A204.1 (cell line): ENCODE measurements around the gene ZXDC.

Source experiments
- FAIRE-seq: peaks from 2 replicates; lab custom pipeline; 2012; peaks lifted over from hg19 to GRCh38; lab: Jason Lieb, UNC

ZXDC gene

DNA sequence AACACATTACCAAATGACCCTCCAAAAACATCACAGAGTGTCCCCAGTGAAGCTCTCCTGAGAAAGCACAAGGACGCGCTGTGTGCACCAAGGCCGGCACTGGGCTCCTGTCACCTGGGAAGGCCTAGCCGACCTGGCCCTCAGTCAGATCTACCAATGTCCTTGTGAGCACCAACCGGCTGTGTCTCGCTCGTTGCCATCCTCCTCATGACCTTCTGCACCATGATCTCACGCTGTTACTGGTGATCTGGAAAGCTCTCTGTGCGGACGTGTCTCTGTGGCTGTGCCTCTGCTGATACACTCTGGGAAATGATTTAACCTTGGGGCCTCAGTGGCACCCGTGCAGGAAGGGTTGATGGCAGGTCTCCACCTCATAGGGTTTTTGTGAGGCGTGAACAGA lies 24.2 kb downstream of the ZXDC start:
- no peak for FAIRE-seq

DNA sequence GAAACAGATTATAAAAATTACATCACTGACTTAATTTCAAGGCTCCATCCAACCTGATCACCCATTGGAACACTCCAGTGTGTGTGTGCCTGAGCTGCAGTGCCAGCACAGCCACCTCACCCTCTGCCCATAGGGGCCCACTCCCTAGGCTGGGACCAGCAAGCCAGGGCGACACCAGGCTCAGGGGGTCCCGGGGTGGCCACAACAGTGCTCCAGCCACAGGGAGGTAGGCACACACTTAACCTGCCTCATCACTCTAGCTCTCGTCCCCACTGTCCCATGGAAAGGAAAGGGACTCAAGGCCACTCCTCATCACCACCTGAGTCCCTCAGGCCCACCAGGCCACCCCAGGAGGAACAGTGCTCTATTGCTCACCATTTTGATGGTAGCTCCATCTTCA lies 24.9 kb downstream of the ZXDC start:
- no peak for FAIRE-seq

GRCh38 chr3:126450219-126450618 lies 25.5 kb downstream of the ZXDC start:
- no peak for FAIRE-seq

GRCh38 chr3:126449621-126450051 lies 26.1 kb downstream of the ZXDC start:
- FAIRE-seq: no peak

GRCh38 chr3:126448893-126449180 lies 26.9 kb downstream of the ZXDC start:
- FAIRE-seq: no peak

DNA sequence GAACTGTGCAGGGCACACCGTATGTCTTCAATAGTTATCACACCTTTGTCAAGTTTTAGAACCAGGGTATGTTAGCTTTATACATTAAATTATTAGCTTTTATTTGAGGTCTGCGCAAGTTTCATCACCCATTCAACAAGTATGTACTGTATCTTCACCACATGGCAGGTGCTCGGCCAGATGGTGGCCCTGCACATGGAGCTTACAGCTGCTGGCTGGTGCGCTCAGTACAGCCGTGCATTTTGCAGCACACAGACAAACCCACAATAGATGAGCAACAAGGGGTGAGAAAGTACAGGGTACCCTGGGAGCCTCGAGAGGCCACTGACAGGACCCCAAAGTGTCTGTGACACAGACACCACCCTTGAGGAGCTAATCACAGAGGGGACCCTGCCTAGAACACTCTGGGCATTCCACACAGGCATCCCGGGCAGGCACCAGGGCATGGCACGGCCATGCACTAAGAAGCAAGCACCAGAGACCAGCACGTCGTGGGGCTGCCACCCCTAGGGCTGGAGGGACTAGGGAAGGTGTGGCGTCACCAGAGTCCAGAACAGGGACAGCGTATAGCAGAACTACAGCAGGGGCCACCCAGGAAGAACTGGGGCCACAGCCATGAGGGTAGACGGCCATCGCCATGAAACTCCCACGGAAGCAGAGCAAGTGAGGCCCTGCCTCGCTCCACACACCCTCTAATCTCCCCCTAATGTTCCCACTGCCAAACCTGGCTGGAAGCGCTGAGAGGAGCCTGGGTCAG lies 27.4 kb downstream of the ZXDC start:
- no peak for FAIRE-seq

DNA sequence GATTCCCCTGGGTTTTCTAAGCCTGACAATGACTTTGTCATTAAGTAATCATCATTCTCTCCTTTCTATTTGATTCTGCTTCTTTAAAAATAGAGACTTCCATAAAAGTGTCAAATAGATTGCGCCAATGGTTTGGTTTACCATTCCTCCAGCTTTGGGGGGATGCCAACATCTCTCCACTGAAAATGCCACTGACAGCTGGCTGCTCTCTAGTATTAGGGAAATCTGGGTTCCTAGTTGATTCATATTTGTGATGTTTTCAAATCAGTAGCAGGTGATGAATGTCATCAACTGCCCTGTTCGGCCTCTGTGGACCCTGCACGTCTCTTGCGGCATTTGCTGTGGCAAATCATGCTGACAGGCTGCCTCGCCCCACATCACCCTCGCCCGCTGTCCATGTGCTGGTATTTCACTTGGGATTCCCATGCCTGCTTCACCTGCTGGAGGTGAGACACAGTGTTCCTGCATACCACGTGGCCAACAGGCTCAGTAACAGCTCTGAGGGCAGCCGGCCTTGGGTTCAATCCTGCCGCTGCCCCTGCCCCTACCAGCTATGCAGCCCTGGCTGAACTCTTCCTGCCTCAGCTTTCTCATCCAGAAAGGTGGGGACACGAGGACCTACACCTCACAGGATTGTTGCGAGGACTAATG lies 28.1 kb downstream of the ZXDC start:
- no peak for FAIRE-seq

- no peak for FAIRE-seq
Measured at GRCh38 chr3:126446791-126447190, 28.9 kb downstream of the ZXDC start.

DNA sequence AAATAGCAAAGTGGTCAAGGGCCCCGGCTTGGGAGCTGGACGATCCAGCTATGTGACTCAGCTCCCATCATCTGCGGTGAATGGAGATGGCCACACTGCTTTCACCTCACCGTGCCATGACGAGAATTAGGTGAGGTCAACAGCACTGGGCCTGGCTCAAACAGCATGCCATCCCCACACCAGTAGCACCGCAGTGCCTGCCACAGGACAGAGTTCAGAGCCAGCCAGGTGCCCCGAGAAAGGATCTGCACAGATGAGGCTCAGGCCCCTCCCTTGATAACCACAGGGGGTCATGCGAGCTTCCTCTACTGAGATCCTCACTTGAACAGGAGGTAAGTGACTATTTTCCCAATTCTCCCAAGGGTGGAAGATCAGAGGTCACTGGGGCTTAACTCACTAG lies 29.4 kb downstream of the ZXDC start:
- FAIRE-seq: no peak

DNA sequence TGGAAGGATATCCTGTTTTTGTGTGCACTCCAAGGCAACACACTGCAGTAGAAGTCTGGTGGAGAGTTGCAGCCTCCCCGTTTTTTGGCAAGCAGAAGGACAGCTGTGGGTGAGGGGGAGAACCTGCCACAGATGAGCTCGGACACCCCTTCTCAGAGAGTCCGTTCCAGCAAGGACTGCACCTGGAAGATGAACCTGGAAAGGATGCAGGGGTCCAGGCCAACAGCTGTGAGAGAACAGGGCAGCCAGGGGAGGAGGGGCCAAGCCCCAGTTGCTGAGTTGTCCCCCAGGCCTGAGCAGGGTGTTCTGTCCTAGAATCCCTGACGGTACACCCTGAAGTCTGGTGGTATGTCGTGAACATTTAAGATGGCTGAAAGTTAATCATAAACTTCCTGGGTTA lies 30.2 kb downstream of the ZXDC start:
- FAIRE-seq: no peak

- no peak for FAIRE-seq
Measured at GRCh38 chr3:126442856-126443242, 32.8 kb downstream of the ZXDC start.

DNA sequence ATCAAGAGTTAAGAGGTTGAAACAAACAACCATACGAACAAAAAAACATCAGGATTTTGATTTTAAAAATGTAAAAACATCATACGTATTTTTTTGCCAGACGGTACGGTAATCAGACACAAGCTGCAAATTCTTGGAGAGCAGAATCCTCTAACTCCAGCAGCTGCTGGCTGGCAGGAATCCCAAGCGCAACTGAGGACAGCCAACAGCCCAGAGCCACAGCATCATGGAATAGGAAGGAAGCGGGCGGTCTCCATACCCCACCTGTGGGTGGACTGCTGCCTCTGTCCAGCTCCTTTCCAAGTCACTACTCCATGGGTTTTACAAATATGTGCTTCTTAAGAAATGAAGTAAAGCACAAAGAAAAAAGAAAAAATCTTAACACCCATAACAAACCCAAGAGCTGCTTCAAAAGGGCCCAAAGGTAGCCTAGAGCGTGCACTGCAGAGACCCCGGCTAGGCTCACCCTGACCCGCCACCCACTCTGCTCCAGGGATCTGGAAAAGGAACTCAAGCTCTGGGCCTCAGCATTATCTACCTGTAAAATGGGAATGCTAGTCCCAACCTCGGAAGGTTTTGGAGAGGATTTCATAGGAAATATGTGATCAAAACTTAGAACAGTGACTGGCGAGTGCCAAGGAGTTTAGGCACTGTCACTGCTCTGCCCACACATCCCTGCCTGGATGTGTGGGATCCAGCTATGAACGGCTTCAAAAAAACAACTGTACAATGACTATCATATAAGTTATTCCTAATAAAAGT lies 33.4 kb downstream of the ZXDC start:
- FAIRE-seq: no peak

- FAIRE-seq: no peak
Measured at GRCh38 chr3:126441256-126441880, 34.3 kb downstream of the ZXDC start.

DNA sequence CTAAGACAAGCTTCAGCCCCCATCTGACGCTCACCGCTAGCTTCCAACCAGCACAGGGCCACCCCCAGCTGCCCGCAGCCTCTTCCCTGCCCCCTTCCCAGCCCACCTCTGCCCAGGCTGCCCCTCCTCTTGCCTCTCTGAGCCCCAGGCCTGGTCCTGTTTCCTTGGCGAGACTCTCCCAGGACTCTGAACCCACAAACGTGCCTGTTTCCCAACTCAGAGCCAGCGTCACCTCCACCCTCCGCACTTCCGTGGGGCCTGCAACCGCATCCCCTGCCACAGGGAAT lies 35.0 kb downstream of the ZXDC start:
- no peak for FAIRE-seq

DNA sequence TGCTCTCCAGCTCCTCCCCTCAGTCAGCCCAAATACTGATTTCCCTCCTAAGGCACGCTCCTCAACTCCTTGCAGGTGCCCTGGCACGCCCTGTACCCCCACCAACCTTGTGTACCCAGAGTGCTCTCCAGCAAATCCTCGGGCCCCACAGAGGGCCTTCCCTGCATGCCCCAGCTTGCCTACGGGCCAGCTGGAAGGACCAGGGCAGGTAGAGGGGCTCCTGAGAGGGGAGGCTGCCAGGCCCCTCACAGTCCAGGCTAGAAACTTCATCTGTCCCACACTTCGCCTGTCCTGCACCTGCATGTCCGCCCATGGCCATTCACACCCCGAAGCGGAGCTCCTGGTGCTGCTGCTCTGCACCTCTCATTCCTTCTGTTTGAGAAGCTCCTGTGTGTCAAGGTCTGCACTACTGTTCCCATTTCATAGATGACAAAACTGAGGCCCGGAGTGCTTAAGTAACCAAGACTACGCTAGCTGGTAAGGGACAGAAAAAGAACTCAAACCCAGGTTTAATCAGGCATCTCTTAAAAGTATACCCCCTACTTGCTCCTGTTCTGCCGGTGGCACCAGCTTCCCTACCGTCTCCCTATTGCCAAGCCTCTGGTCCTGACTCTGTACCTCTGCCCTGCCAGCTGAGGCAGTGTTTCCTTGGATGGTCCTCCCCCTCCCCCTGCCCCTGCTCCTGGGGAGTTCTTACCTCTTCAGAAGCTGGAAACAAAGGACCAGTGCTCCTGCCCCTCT lies 35.6 kb downstream of the ZXDC start:
- FAIRE-seq: no peak

- FAIRE-seq: no peak
Measured at GRCh38 chr3:126439346-126439967, 36.2 kb downstream of the ZXDC start.

- no peak for FAIRE-seq
Measured at GRCh38 chr3:126438746-126439145, 36.9 kb downstream of the ZXDC start.

DNA sequence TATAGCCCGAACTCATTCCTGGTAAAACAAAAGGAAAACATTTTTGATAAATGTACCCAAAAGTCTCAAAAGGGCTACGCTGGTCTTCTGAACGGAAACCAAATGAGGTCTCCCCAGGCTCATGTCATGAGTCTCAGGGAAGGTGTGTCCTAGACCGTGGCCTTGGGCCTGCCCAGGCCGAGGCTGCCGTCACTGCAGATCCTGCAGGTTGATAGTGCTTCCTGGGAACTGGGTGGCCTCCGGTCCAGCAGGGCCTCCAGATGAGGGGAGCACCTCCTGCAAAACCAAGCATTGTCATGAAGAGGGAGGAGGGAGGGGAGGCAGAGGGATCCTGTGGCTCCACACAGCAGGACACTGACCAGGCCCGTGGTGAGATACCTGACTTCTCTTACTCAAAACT lies 37.5 kb downstream of the ZXDC start:
- no peak for FAIRE-seq

DNA sequence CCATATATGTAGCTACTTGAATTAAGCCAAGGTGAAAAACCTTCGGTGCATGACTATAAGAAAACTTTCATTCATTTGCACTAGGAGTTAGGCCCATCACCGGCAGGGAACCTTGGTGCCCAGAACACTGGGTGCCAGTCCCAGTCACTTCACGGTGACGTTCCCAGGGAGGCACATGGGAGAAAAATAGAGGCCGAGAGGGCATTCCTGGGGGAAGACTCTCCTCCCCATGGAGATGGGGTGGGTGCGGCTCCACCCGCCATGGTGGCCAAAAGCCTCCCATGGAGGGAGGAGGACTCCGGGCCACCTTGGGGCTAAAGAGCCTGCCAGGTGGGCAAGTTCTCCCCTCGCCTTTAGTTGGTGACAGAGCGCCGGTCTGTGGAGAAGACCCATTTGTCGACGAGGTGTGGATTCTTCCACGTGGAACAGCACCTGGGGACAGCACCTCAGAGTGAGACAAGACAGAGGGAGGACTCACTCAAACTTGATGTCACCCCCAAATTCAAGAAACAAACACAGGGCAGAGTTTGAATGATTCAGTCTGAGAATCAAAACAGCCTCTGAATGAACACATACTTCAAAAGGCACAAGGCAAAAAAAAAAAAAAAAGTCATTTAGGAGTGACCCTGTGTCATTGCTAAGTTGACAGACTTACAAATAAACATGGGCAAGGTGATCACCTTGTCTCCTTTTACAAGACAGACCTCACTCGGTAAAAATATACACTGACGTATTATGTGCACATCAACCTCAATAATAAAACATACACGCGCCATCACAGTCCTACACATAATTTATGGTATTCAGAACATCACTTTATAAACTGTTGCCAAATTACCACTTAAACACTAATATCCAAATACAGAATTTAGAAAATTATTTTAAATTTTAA lies 38.6 kb downstream of the ZXDC start:
- FAIRE-seq: no peak

GRCh38 chr3:126435456-126436315 lies 40.0 kb downstream of the ZXDC start:
- no peak for FAIRE-seq
